ENCODE measurements around the gene AOPEP.

The AOPEP gene

DNA sequence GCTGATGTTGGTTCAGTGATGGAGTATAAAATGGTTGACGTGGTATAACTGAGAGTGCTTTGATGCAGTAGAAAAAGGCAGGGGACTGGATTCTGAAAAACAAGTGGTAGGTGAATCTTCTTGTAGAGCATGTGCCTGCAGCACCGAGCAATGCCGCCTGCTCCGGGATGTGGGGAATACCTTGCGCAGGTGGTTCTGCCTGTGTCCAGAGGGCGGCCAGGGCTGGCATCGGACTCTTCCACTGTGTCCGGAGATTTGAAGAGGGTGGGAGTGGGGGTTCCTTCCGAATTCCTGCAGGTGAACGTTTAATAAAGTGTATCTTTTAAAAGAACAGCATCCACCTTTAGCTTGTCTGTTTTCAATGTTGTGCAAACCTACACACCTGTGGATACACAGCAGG lies 353.0 kb downstream of the AOPEP start:
- H3K27ac ChIP-seq, result peak overlapping the region; percentile 62
- TF ChIP-seq CTCF (conservative IDR thresholded peaks at IDR 0.05; ENCODE audit: low read depth), result no peak
- POLR2A ChIA-PET (ENCODE audit: low non-redundant PET), result no interaction called here
- CTCF ChIA-PET, result no interaction called here
- no peak for DNase-seq (ENCODE audit: low spot score)

- no peak for DNase-seq (ENCODE audit: low spot score)
- ChIA-PET POLR2A (ENCODE audit: low non-redundant PET) (no interaction called here), CTCF (interaction anchor here (1.0 kb wide), 1 partner anchor 412 kb away, joined by 4 read pairs; no protein-coding TSS in a partner anchor)
- no peak for TF ChIP-seq CTCF (conservative IDR thresholded peaks at IDR 0.05; ENCODE audit: low read depth)
- H3K27ac ChIP-seq, result peak overlapping the region; percentile 62
These were observed 354.6 kb downstream of the AOPEP start for GRCh38 chr9:95080961-95081647.

DNA sequence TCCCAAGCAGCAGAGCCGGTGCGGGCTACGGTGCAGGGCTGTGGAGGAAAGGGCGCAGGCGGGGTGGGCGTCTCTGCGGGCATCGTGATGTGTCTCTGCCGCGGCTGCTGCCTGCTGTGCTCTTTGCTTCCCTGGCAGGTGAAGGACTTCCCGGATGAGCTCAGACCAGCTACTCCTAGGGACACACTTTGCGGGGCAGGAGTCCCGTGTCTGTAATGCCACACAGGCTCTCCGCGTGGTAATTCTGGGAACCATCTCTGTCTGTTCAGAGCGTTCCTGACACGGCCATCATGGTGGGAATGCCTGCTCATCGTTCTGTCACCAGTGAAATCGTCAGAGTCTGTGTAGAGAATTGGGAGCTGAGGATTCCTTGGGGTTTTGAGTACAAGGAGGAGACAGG lies 355.5 kb downstream of the AOPEP start:
- H3K27ac ChIP-seq, result peak overlapping the region; percentile 57
- POLR2A ChIA-PET (ENCODE audit: low non-redundant PET), result no interaction called here
- no peak for DNase-seq (ENCODE audit: low spot score)
- no peak for TF ChIP-seq CTCF (conservative IDR thresholded peaks at IDR 0.05; ENCODE audit: low read depth)
- CTCF ChIA-PET, result no interaction called here

DNA sequence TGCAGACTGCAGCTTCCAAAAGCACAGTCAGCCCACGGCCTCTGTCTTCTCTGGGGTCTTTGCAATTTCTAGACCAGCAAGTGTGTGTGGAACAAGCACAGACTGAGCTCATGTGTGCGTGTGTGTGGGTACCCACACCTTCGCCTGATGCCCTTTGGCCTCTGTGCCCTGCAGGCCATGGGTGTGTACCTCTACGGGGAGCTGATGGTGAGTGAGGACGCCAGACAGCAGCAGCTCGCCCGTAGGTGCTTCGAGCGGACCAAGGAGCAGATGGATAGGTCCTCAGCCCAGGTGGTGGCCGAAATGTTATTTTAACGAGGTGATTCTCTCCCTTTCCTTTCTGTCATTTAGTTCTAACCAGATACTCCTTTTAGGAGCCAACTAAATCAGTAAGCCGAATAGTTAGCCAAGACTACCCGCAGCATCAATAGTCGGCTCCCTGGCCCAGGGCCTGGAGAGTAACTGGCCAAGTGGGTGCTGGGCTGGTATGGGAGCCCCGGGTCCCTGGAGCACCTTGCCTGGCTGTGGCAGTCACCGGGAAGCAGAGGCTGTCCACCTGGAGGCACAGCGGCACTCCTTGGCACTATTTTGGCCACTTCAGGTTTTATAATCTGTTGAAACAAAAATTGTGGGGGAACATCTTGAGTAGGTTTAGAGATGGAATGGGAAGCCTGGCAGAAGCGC lies 356.0 kb downstream of the AOPEP start:
- ChIA-PET CTCF (no interaction called here), POLR2A (ENCODE audit: low non-redundant PET) (no interaction called here)
- DNase-seq (ENCODE audit: low spot score), result no peak
- TF ChIP-seq CTCF (conservative IDR thresholded peaks at IDR 0.05; ENCODE audit: low read depth), result no peak
- H3K27ac ChIP-seq, result peak overlapping the region; percentile 57

GRCh38 chr9:95083086-95083768 lies 356.7 kb downstream of the AOPEP start:
- ChIA-PET CTCF (no interaction called here), POLR2A (ENCODE audit: low non-redundant PET) (no interaction called here)
- no peak for DNase-seq (ENCODE audit: low spot score)
- peak overlapping the region; percentile 57 for H3K27ac ChIP-seq
- TF ChIP-seq CTCF (conservative IDR thresholded peaks at IDR 0.05; ENCODE audit: low read depth), result no peak

DNA sequence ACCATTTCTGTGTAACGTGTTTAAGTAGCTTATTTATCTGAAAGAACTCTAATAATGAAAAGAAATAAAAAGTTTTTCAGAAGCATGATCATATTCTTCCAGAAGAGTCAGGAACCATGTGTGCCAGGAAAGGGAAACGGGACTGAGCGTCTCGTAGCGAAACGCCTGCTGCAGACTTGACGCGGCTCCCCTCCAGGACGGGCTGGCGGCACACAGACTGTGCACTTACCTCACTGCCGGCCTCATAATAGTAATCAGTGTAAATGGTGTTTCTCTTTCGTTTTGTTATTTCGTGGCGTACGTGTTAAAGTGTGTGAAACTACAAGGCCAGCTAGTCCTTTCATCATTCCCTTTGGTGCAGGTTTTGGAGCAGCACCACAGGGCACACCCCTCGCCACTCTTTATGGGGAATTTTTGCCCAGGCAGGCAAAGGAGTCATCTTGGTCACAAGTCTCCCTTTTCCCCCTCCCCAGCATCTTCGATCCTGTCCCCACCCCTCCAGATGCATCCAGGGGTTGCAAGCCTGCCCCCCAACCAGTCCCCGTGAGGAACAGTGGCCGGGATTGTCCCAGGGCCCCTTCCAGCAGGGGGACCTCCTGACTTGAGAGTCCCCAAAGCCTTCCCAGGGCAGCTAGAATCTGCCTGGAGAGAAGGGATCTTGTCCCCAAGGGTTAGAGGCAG lies 357.9 kb downstream of the AOPEP start:
- H3K27ac ChIP-seq, result peak overlapping the region; percentile 98
- TF ChIP-seq CTCF (conservative IDR thresholded peaks at IDR 0.05; ENCODE audit: low read depth), result no peak
- CTCF ChIA-PET, result interaction anchor here (0.6 kb wide), 1 partner anchor 306 kb away, joined by 3 read pairs; no protein-coding TSS in a partner anchor
- POLR2A ChIA-PET (ENCODE audit: low non-redundant PET), result no interaction called here
- no peak for DNase-seq (ENCODE audit: low spot score)
